Brain microvascular endothelial cell (primary cell): Measurements from ENCODE around the gene EIF4EBP2.

Experiments
- DNase-seq: peaks from one replicate; pipeline ENCODE4 v3.0.0-alpha.2; 2020
- H3K27ac ChIP-seq: fragments of 250-450 bp; sonication (Bioruptor Pico); 2 replicates; pipeline ENCODE4 v1.5.1; 2020; ENCODE audit warnings: mild to moderate bottlenecking, moderate library complexity
- H3K27me3 ChIP-seq: fragments of 250-450 bp; sonication (Bioruptor Pico); replicated peaks from 2 replicates; pipeline ENCODE4 v1.5.1; 2020; ENCODE audit warnings: mild to moderate bottlenecking
- H3K36me3 ChIP-seq: fragments of 250-450 bp; sonication (Bioruptor Pico); replicated peaks from 2 replicates; pipeline ENCODE4 v1.5.1; 2020; ENCODE audit warnings: mild to moderate bottlenecking
- H3K4me3 ChIP-seq: 2 replicates; pipeline ENCODE4 v1.5.1; 2011; ENCODE audit warnings: low read depth, mild to moderate bottlenecking, control low read depth, low read length, moderate library complexity
- in situ Hi-C: cut with HindIII; loops from 2 replicates; pipeline ENCODE4 v1.10.0; 2017; ENCODE audit warnings: low sequenced_read_pairs, low pct_ligation_motif_present
- TF ChIP-seq, protein P1 (sequence below): IDR thresholded peaks from 2 replicates; pipeline ENCODE4 v1.5.1; 2011; ENCODE audit warnings: low read depth, mild to moderate bottlenecking, moderate library complexity, low read length, control low read depth, inconsistent platforms; ENCODE audit errors: missing control alignments

The EIF4EBP2 gene

DNA sequence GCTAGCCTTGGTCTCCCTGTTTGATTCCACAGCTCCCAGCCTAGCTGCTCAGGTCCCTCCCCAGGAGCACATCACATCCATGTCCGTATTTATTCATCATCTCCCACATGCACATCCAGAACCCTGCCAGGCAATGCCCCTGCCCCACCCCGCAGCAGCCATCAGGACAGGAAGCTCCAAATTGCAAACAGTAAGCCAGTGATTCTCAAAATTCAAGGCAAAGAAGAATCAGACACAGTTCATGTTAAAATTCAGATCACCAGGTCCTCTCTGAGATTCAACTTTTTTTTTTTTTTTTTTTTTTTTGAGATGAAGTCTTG lies 39.2 kb upstream of the EIF4EBP2 start:
- Histone ChIP-seq H3K36me3 (no peaks in the 10 kb centered on the region), H3K27ac (no peak overlapping the region), H3K27me3 (no peaks in the 10 kb centered on the region), H3K4me3 (no peak overlapping the region)
- TF ChIP-seq, protein P1, sequence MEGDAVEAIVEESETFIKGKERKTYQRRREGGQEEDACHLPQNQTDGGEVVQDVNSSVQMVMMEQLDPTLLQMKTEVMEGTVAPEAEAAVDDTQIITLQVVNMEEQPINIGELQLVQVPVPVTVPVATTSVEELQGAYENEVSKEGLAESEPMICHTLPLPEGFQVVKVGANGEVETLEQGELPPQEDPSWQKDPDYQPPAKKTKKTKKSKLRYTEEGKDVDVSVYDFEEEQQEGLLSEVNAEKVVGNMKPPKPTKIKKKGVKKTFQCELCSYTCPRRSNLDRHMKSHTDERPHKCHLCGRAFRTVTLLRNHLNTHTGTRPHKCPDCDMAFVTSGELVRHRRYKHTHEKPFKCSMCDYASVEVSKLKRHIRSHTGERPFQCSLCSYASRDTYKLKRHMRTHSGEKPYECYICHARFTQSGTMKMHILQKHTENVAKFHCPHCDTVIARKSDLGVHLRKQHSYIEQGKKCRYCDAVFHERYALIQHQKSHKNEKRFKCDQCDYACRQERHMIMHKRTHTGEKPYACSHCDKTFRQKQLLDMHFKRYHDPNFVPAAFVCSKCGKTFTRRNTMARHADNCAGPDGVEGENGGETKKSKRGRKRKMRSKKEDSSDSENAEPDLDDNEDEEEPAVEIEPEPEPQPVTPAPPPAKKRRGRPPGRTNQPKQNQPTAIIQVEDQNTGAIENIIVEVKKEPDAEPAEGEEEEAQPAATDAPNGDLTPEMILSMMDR: no peak
- in situ Hi-C loops: no loop called here
- DNase-seq: no peak

DNA sequence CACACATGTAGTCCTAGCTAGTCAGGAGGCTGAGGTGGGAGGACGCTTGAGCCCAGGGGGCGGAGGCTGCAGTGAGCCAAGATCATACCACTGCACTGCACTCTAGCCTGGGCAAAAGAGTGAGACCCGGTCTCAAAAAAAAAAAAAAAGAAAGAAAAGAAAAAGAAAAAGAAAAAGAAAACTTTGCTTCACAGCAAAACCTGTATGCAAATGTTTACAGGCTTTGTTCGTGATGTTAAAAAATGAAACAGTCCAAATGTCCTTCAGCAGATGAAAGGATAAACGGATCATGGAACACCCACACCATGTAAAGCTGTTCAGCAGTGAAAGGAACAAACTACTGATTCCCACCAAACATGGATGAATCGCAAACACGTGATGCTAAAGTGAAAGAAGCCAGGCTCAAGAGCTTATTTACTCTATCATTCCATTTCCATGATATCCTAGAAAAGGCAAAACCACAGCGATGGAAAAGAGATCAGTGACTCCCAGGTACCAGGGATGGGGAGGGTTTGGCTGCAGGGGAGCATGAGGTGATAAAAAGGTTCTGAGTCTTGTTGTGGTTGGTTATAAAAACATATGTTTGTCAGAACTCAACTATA lies 36.6 kb upstream of the EIF4EBP2 start:
- Histone ChIP-seq H3K36me3 (no peaks in the 10 kb centered on the region), H3K27ac (peak overlapping the region; percentile 17), H3K27me3 (no peaks in the 10 kb centered on the region), H3K4me3 (no peak overlapping the region)
- in situ Hi-C loops: no loop called here
- TF ChIP-seq, protein P1: no peak
- peak; percentile 55 for DNase-seq

DNA sequence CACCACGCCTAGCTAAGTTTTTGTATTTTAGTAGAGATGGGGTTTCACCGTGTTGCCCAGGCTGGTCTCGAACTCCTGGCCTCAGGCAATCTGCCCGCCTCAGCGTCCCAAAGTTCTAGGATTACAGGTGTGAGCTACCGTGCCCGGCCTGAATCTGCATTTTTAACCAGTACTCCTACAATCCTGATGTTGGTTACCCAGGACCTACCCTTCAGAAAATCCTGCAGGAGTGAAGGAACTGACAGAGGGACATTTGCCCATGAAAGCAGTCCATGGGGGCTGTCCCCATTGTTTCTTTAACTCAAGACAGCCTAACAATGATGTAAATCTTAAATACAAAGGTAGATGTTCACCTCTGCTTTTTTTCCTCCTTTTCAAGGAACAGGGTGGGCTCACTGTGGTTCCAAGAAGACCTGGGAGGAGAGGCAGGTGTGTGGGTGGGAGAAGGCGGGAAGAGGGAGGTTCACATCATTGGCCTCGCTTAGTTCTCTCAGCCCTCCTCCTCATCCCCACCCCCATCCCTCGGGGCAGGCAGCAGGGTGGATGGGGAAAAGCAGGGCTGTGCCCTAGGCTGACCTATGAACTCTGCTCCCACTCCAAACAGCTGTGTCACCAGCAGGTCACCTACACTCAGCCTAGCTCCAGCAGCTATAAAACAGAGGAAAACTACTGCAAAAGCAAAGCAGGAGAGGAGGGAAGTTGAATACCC lies 35.0 kb upstream of the EIF4EBP2 start:
- H3K27me3 ChIP-seq: no peaks in the 10 kb centered on the region
- DNase-seq: no peak
- in situ Hi-C loops: no loop called here

DNA sequence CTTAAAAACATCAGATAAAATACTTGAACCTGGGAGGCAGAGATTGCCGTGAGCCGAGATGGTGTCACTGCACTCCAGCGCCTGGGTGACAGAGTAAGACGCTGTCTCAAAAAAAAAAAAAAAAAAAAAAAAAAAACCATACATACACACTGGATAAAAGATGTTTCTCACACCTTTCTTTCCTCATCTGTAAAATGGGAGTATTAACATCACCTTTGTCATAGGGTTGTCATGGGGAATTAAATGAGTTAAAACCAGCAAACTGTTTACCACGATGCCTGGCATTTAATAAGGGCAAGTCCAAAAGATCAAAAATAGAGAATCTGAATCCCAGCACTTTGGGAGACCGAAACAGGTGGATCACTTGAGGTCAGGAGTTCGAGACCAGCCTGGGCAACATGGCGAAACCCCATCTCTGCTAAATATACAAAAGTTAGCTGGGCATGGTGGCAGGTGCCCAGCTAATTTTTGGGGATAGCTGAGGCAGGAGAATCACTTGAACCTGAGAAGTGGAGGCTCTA lies 34.4 kb upstream of the EIF4EBP2 start:
- Histone ChIP-seq H3K27ac (no peak overlapping the region), H3K27me3 (no peaks in the 10 kb centered on the region), H3K4me3 (no peak overlapping the region), H3K36me3 (no peaks in the 10 kb centered on the region)
- TF ChIP-seq, protein P1: no peak
- DNase-seq: no peak
- in situ Hi-C loops: no loop called here

More for the DNA sequence above, 35.0 kb upstream of the EIF4EBP2 start:
- TF ChIP-seq, protein P1: no peak
- H3K36me3 ChIP-seq: no peaks in the 10 kb centered on the region
- H3K4me3 ChIP-seq: no peak overlapping the region
- no peak overlapping the region for H3K27ac ChIP-seq

DNA sequence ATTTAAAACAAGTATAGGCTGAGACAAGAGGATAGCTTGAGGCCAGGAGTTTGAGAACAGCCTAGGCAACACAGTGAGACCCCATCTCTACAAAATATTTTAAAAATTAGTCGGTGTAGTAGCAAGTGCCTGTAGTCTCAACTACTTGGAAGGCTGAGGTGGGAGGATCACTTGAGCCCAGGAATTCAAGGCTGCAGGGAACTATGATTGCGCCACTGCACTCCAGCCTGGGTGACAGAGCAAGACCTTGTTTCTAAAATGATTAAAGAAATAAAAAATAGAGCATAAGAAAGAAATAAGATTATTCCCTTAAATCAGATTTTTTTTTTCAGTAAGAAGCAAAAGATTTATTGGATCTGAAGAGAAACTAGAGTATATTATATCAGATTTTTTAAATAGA lies 33.2 kb upstream of the EIF4EBP2 start:
- in situ Hi-C loops: no loop called here
- no peak overlapping the region for H3K27ac ChIP-seq
- TF ChIP-seq, protein P1: no peak
- no peak for DNase-seq
- no peak overlapping the region for H3K4me3 ChIP-seq
- H3K36me3 ChIP-seq: no peaks in the 10 kb centered on the region
- no peaks in the 10 kb centered on the region for H3K27me3 ChIP-seq
